Prostate gland (tissue), 2 donors: ENCODE results near the gene GHSR. TPM values are rescaled to one million over a fixed set of nuclear protein-coding genes. Genes with fewer than 3 reads are reported as not detected.

ENCODE experiments used
- DNase-seq: peaks from one replicate; pipeline ENCODE4 v3.0.0-alpha.2; 2019; ENCODE audit warnings: low spot score
- H3K27ac ChIP-seq, 2 donors: fragments of 200-600 bp; sonication (generic); 2 replicates each; pipeline ENCODE4 v1.5.1; 2017 to 2019
- H3K27me3 ChIP-seq: fragments of 200-600 bp; sonication (generic); replicated peaks from 2 replicates; pipeline ENCODE4 v1.5.1; 2019; ENCODE audit not compliant: insufficient read depth
- H3K36me3 ChIP-seq, 2 donors: fragments of 200-600 bp; sonication (generic); 1 replicate in 1 of 2; 2 replicates in 1 of 2; pipeline versions ENCODE4 v1.5.1 to v1.8.1; 2017 to 2019
- H3K4me1 ChIP-seq: fragments of 200-600 bp; sonication (generic); replicated peaks from 2 replicates; pipeline ENCODE4 v1.5.1; 2019
- H3K4me3 ChIP-seq, 2 donors: fragments of 200-600 bp; sonication (generic); 2 replicates each; pipeline ENCODE4 v1.5.1; 2017 to 2019
- H3K9me3 ChIP-seq: fragments of 200-600 bp; sonication (generic); 2 replicates; pipeline ENCODE4 v1.5.1; 2017
- POLR2A ChIP-seq: fragments of 450-650 bp; IDR thresholded peaks from one replicate; pipeline ENCODE4 v1.6.1; 2016; ENCODE audit warnings: antibody characterized with exemption, mild to moderate bottlenecking
- POLR2AphosphoS5 ChIP-seq: sonication (generic); formaldehyde crosslinking; IDR thresholded peaks from one replicate; pipeline ENCODE4 v1.6.1; 2017; ENCODE audit warnings: antibody characterized with exemption
- WGBS: methylation state at CpG from one replicate; pipeline ENCODE4 v1.1.5; 2018; 5-methylcytosine and 5-hydroxymethylcytosine counted together
- intact Hi-C: fragments of 100-400 bp; cut with DNase I; formaldehyde crosslinking; loops from one replicate; pipeline ENCODE4 v1.14.2; 2022
- total RNA-seq, 2 donors: library from RNA; depleted of rRNA; stranded (reverse); fragments of >200 nt; gene quantifications; one replicate each; pipeline ENCODE4 v1.1.0, GENCODE V29; 2016
- TF ChIP-seq, protein P1 (sequence below), 4 experiments: fragments of 200-600 bp in 2 of 4; fragments of 450-650 bp in 2 of 4; sonication (generic) in 2 of 4; IDR thresholded peaks; 1 replicate in 3 of 4; 2 replicates in 1 of 4; pipeline ENCODE4 v1.5.1; 2016 to 2019; ENCODE audit warnings: antibody characterized with exemption in 4 of 4, mild to moderate bottlenecking in 2 of 4, moderate library complexity in 2 of 4

GHSR gene
- total RNA-seq, 2 donors from 2014 or later: not detected

DNA sequence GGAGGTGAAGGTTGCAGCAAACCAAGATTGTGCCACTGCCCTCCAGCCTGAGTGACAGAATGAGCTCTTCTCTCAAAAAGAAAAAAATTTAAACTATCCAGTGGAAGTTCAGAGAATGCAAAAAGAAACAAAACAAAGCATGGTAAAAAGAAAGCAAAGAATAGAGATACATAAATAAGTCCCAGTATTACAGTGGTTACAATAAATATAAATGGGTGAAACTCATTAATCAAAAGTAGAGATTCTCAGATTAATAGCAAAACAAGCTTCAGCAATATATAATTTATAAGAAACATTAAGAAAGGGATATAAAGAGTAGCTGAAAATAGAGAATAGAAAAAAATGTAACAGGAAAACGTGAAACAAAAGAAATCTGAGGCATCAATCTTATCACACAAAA lies 23.6 kb upstream of the GHSR start:
- Histone ChIP-seq H3K4me1 (no peaks in the 10 kb centered on the region), H3K36me3 (no peaks in the 10 kb centered on the region), H3K27ac (no peak overlapping the region), H3K4me3 (no peak overlapping the region), H3K9me3 (no peaks in the 10 kb centered on the region), H3K27me3 (no peaks in the 10 kb centered on the region)
- intact Hi-C loops: loop anchor here (10.0 kb wide), 1 partner anchor 827 kb away; no protein-coding TSS in a partner anchor
- TF ChIP-seq POLR2AphosphoS5 (no peak), POLR2A (no peak)
- TF ChIP-seq, protein P1, sequence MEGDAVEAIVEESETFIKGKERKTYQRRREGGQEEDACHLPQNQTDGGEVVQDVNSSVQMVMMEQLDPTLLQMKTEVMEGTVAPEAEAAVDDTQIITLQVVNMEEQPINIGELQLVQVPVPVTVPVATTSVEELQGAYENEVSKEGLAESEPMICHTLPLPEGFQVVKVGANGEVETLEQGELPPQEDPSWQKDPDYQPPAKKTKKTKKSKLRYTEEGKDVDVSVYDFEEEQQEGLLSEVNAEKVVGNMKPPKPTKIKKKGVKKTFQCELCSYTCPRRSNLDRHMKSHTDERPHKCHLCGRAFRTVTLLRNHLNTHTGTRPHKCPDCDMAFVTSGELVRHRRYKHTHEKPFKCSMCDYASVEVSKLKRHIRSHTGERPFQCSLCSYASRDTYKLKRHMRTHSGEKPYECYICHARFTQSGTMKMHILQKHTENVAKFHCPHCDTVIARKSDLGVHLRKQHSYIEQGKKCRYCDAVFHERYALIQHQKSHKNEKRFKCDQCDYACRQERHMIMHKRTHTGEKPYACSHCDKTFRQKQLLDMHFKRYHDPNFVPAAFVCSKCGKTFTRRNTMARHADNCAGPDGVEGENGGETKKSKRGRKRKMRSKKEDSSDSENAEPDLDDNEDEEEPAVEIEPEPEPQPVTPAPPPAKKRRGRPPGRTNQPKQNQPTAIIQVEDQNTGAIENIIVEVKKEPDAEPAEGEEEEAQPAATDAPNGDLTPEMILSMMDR (IDR thresholded peaks at IDR 0.05): no peak
- DNase-seq: no peak
- WGBS: 78% methylated on average over 1 of the region's 1 CpG

DNA sequence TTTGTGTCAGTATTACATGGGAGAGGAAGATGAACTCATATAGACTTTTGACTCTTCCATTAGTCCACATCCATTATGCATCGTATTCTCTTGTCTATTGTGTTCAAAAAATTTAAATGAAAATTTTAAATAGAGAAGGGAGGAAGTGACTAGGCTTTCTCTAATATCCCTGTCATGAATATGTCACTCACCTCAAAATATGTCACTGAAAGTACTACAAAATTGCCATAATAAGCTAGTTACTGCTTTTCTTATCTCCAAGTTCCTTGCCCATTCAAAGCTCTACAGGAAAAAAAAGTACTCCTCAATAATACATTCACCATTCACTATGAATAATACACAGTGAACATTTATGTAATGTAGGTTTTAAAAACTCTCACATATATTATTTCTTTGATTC lies 22.3 kb upstream of the GHSR start:
- no peak for TF ChIP-seq POLR2A
- TF ChIP-seq, protein P1 (IDR thresholded peaks at IDR 0.05): no peak
- no peak for TF ChIP-seq POLR2AphosphoS5
- intact Hi-C loops: loop anchor here (10.0 kb wide), 1 partner anchor 826 kb away; no protein-coding TSS in a partner anchor
- Histone ChIP-seq H3K4me3 (no peak overlapping the region), H3K4me1 (no peaks in the 10 kb centered on the region), H3K27me3 (no peaks in the 10 kb centered on the region), H3K36me3 (no peaks in the 10 kb centered on the region), H3K27ac (no peak overlapping the region), H3K9me3 (no peaks in the 10 kb centered on the region)
- no peak for DNase-seq
- WGBS: 94% methylated on average over 1 of the region's 1 CpG

DNA sequence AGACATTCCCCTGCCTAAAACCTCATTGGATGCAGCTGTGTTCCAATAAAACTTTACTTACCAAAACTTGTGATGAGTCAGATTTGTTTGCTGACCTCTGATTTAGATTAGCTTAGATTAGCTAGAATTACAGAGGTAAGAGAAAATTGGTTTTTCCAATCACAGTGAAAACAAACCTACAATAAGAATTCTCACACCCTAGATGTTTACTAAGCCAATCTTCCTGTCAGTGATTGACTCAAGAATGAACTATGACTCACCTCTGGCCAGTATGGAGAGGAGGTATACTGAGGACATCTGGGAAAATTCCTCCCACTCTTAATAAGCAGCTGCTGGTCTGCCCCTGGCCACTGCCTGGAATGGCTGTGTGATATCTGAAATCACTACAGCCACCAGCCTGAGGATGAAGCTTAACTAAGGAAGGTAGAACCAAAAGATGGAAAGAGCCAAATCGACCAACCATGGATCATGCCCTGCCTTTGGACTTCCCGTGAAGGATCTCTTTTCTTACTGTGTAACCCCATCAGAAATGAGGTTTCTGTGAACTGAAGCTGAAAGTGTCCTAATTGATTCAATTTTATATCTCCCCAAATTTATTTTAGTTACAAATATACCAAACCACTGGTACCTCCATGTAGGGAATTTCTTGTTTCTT lies 19.0 kb upstream of the GHSR start:
- no peaks in the 10 kb centered on the region for H3K36me3 ChIP-seq
- no peak overlapping the region for H3K27ac ChIP-seq
- H3K4me3 ChIP-seq: no peak overlapping the region
- H3K27me3 ChIP-seq: no peaks in the 10 kb centered on the region
- DNase-seq: no peak
- intact Hi-C loops: no loop called here
- H3K4me1 ChIP-seq: no peaks in the 10 kb centered on the region
- WGBS: 95% methylated on average over 2 of the region's 2 CpGs
- H3K9me3 ChIP-seq: no peaks in the 10 kb centered on the region
- TF ChIP-seq, protein P1 (IDR thresholded peaks at IDR 0.05): no peak
- no peak for TF ChIP-seq POLR2A
- TF ChIP-seq POLR2AphosphoS5: no peak

DNA sequence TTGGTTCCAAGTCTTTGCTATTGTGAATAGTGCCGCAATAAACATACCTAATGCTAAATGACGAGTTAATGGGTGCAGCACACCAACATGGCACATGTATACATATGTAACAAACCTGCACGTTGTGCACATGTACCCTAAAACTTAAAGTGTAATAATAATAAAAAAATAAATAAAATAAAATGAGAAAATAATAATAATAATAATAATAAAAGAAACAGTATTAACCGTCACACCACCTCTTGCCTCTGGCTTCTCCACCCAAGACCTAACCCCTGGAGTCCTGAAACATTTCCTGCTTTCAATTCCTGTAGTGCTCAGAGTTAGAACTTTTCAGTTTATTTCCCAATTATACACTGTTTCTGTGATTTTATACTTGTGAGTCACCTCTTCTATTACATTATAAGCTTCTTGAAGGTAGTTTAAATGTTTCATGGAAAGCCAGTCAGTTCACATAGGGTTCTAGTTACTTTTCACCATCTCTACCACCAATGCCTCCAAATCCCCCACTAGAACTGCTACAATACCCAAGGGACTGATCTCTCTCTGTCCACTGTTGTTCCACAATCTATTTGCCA lies 18.4 kb upstream of the GHSR start:
- Histone ChIP-seq H3K9me3 (no peaks in the 10 kb centered on the region), H3K36me3 (no peaks in the 10 kb centered on the region), H3K4me1 (no peaks in the 10 kb centered on the region), H3K27ac (no peak overlapping the region), H3K4me3 (no peak overlapping the region), H3K27me3 (no peaks in the 10 kb centered on the region)
- 71% methylated on average over 4 of the region's 4 CpGs for WGBS
- TF ChIP-seq, protein P1 (IDR thresholded peaks at IDR 0.05): no peak
- no peak for TF ChIP-seq POLR2A
- TF ChIP-seq POLR2AphosphoS5: no peak
- intact Hi-C loops: no loop called here
- no peak for DNase-seq

DNA sequence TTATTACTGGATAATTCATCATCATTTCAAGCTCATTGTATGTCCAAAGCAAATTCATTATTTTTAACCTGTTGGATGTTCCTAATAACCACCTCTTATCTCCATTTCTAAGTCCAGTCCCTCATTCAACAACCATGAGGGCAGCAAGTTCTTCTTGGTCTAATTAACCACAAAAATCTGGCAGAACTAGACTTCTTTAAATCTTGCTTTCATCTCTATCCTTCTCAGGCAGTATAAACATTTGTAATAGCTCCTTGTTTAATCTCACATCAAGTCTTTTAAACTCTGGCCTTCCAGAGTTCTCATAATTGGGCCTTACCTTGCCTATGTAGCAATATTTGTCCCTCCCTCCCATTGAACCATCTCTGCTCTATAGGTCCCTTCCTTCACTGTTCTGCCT lies 17.0 kb upstream of the GHSR start:
- Histone ChIP-seq H3K4me3 (no peak overlapping the region), H3K36me3 (no peaks in the 10 kb centered on the region), H3K27ac (no peak overlapping the region), H3K9me3 (no peaks in the 10 kb centered on the region), H3K27me3 (no peaks in the 10 kb centered on the region), H3K4me1 (no peaks in the 10 kb centered on the region)
- TF ChIP-seq POLR2A: no peak
- TF ChIP-seq, protein P1 (IDR thresholded peaks at IDR 0.05): no peak
- no peak for TF ChIP-seq POLR2AphosphoS5
- DNase-seq: no peak
- intact Hi-C loops: no loop called here
